SIG-M5 (cell line): ENCODE measurements around the gene TC2N.
"Not testable (repeated sequence)": the region's sequence is repeated elsewhere in the genome, so short reads cannot be mapped to it uniquely, and the experiment has no call there.

ENCODE experiments used
- DNase-seq: peaks from one replicate; lab custom pipeline; 2025; lab: John Stamatoyannopoulos, UW

TC2N gene

GRCh38 chr14:91869556-91869955 is 2.2 kb upstream of the TC2N start:
- no peak for DNase-seq

GRCh38 chr14:91866511-91867295 is 633 bp downstream of the TC2N start:
- no peak for DNase-seq

- no peak for DNase-seq
Observed at GRCh38 chr14:91866061-91866460, 1.3 kb downstream of the TC2N start.

GRCh38 chr14:91862417-91862816 is 4.9 kb downstream of the TC2N start:
- no peak for DNase-seq

- DNase-seq = no peak
Observed at GRCh38 chr14:91861091-91861490, 6.2 kb downstream of the TC2N start.

- DNase-seq = no peak
Observed at GRCh38 chr14:91860238-91860637, 7.1 kb downstream of the TC2N start.

GRCh38 chr14:91858536-91859275 is 8.6 kb downstream of the TC2N start:
- DNase-seq = no peak

- no peak for DNase-seq
Observed at GRCh38 chr14:91857614-91858013, 9.7 kb downstream of the TC2N start.

GRCh38 chr14:91854327-91854934 is 12.9 kb downstream of the TC2N start:
- DNase-seq = no peak

GRCh38 chr14:91851563-91851962 is 15.8 kb downstream of the TC2N start:
- no peak for DNase-seq

- no peak for DNase-seq
Observed at GRCh38 chr14:91848504-91849001, 18.8 kb downstream of the TC2N start.

- DNase-seq = no peak
Observed at GRCh38 chr14:91847693-91848092, 19.6 kb downstream of the TC2N start.

- DNase-seq = no peak
Observed at GRCh38 chr14:91845652-91846051, 21.7 kb downstream of the TC2N start.

GRCh38 chr14:91845056-91845455 is 22.3 kb downstream of the TC2N start:
- not testable (repeated sequence) for DNase-seq

GRCh38 chr14:91844029-91844428 is 23.3 kb downstream of the TC2N start:
- no peak for DNase-seq

- DNase-seq = no peak
Observed at GRCh38 chr14:91843437-91843836, 23.9 kb downstream of the TC2N start.

- no peak for DNase-seq
Observed at GRCh38 chr14:91841065-91841464, 26.3 kb downstream of the TC2N start.

GRCh38 chr14:91839749-91840148 is 27.6 kb downstream of the TC2N start:
- DNase-seq = no peak

- DNase-seq = no peak
Observed at GRCh38 chr14:91837076-91837475, 30.3 kb downstream of the TC2N start.

GRCh38 chr14:91835920-91836843 is 31.2 kb downstream of the TC2N start:
- no peak for DNase-seq

- no peak for DNase-seq
Observed at GRCh38 chr14:91835197-91835919, 32.0 kb downstream of the TC2N start.
